ENCODE results near the gene USP15.

Gene USP15

GRCh38 chr12:62259993-62260732 is at the start of gene USP15:
USP15 (plus strand) TSS chr12:62260404; CDS start chr12:62260415, 11 bp downstream.
- peak within 1 kb of the TSS; percentile 97 for H3K27ac ChIP-seq (ENCODE audit: low read depth, low read length)
- peak within 1 kb of the TSS; percentile 82 to 98 (median 97) for H3K9ac ChIP-seq (ENCODE audit: low read length in 5 of 5)
- H3K4me3 ChIP-seq (ENCODE audit: low read depth in 1 of 5, low read length in 5 of 5), result peak within 1 kb of the TSS; percentile 94 to 98 (median 97)
- no peaks in the 10 kb centered on the region for H3K36me3 ChIP-seq (ENCODE audit: control insufficient read depth in 5 of 5, insufficient read depth in 5 of 5, low read length in 5 of 5)
- H3K27me3 ChIP-seq (ENCODE audit: control insufficient read depth in 5 of 5, insufficient read depth in 4 of 5, low read length in 5 of 5), result no peaks in the 10 kb centered on the region
- H3K4me1 ChIP-seq (ENCODE audit: control insufficient read depth in 5 of 5, insufficient read depth in 5 of 5, low read length in 5 of 5), result peaks cover 0 to 47% (median 36%) of the 10 kb centered on the region in 5 donors
- H3K9me3 ChIP-seq (ENCODE audit: control insufficient read depth in 5 of 5, low read length in 5 of 5), result no peaks in the 10 kb centered on the region

GRCh38 chr12:62210422-62210821 is 49.8 kb upstream of the USP15 start:
- H3K9me3 ChIP-seq (ENCODE audit: control insufficient read depth in 5 of 5, low read length in 5 of 5), result no peaks in the 10 kb centered on the region
- H3K27me3 ChIP-seq (ENCODE audit: control insufficient read depth in 5 of 5, insufficient read depth in 4 of 5, low read length in 5 of 5), result no peaks in the 10 kb centered on the region
- no peak overlapping the region for H3K9ac ChIP-seq (ENCODE audit: low read length in 5 of 5)
- H3K36me3 ChIP-seq (ENCODE audit: control insufficient read depth in 5 of 5, insufficient read depth in 5 of 5, low read length in 5 of 5), result no peaks in the 10 kb centered on the region
- H3K4me3 ChIP-seq (ENCODE audit: low read depth in 1 of 5, low read length in 5 of 5), result no peak overlapping the region
- H3K4me1 ChIP-seq (ENCODE audit: control insufficient read depth in 5 of 5, insufficient read depth in 5 of 5, low read length in 5 of 5), result peaks cover 0 to 6% (median 4%) of the 10 kb centered on the region in 5 donors
- H3K27ac ChIP-seq (ENCODE audit: low read depth, low read length), result no peak overlapping the region

DNA sequence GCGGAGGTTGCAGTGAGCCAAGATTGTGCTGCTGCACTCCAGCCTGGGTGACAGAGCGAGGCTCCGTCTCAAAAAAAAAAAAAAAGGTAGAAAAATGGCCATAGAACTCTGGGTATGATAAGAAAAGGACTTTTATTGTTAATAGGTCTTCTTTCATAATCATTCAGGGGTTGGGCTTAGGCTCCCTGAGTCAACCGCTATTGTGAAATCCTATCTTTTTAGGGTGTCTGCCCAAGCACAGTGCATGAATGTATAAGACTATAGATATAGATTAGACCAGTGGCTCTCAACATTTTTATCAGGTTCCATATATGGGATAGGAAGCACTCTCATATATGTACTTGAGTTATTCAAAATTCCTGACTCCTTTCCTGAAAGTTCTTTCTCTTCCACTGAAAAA is 48.7 kb upstream of the USP15 start:
- no peaks in the 10 kb centered on the region for H3K27me3 ChIP-seq (ENCODE audit: control insufficient read depth in 5 of 5, insufficient read depth in 4 of 5, low read length in 5 of 5)
- H3K4me1 ChIP-seq (ENCODE audit: control insufficient read depth in 5 of 5, insufficient read depth in 5 of 5, low read length in 5 of 5), result peaks cover 0 to 12% (median 8%) of the 10 kb centered on the region in 5 donors
- H3K9me3 ChIP-seq (ENCODE audit: control insufficient read depth in 5 of 5, low read length in 5 of 5), result no peaks in the 10 kb centered on the region
- H3K4me3 ChIP-seq (ENCODE audit: low read depth in 1 of 5, low read length in 5 of 5), result no peak overlapping the region
- H3K36me3 ChIP-seq (ENCODE audit: control insufficient read depth in 5 of 5, insufficient read depth in 5 of 5, low read length in 5 of 5), result no peaks in the 10 kb centered on the region
- H3K27ac ChIP-seq (ENCODE audit: low read depth, low read length), result no peak overlapping the region
- no peak overlapping the region for H3K9ac ChIP-seq (ENCODE audit: low read length in 5 of 5)

DNA sequence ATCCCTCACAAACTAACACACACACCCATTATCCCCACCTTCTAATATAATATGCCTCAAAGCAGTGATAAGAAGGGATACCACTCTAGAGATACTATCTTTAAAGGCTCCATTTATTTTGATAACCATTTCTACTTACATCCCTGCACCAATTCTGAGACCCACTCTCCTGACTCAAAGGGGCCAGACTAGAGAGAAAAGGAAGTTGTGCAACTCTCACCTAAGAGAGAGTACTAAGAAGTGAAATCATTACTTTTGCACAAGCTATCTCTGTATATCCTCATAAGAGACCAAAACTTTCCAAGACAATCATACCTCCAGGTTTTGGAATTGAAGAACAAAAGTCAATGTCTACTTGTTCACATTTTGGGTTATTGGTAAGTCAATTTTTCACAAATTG is 45.4 kb upstream of the USP15 start:
- no peak overlapping the region for H3K9ac ChIP-seq (ENCODE audit: low read length in 5 of 5)
- no peaks in the 10 kb centered on the region for H3K27me3 ChIP-seq (ENCODE audit: control insufficient read depth in 5 of 5, insufficient read depth in 4 of 5, low read length in 5 of 5)
- no peaks in the 10 kb centered on the region for H3K36me3 ChIP-seq (ENCODE audit: control insufficient read depth in 5 of 5, insufficient read depth in 5 of 5, low read length in 5 of 5)
- H3K4me1 ChIP-seq (ENCODE audit: control insufficient read depth in 5 of 5, insufficient read depth in 5 of 5, low read length in 5 of 5), result peaks cover 0 to 12% (median 8%) of the 10 kb centered on the region in 5 donors
- H3K4me3 ChIP-seq (ENCODE audit: low read depth in 1 of 5, low read length in 5 of 5), result no peak overlapping the region
- H3K9me3 ChIP-seq (ENCODE audit: control insufficient read depth in 5 of 5, low read length in 5 of 5), result no peaks in the 10 kb centered on the region
- H3K27ac ChIP-seq (ENCODE audit: low read depth, low read length), result no peak overlapping the region

DNA sequence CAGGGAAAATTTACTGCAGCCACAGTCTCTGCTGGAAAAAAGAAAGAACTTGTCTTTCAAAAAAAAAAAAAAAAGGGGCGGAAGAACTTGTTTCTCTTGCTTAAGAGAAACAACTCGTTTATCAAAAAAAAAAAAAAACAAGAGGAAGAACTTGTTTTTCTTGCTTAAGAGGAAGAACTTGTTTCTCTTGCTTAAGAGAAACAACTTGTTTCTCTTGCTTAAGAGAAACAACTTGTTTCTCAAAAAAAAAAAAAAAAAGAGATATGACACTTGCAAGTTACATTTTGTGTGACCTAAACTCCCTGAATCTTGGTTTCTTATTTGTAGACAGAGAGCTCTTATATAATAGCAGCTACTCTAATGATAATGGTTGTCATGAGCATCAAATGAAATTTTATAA is 44.7 kb upstream of the USP15 start:
- Histone ChIP-seq H3K4me3 (ENCODE audit: low read depth in 1 of 5, low read length in 5 of 5) (no peak overlapping the region), H3K9ac (ENCODE audit: low read length in 5 of 5) (no peak overlapping the region), H3K27ac (ENCODE audit: low read depth, low read length) (no peak overlapping the region), H3K9me3 (ENCODE audit: control insufficient read depth in 5 of 5, low read length in 5 of 5) (no peaks in the 10 kb centered on the region), H3K36me3 (ENCODE audit: control insufficient read depth in 5 of 5, insufficient read depth in 5 of 5, low read length in 5 of 5) (no peaks in the 10 kb centered on the region), H3K27me3 (ENCODE audit: control insufficient read depth in 5 of 5, insufficient read depth in 4 of 5, low read length in 5 of 5) (no peaks in the 10 kb centered on the region), H3K4me1 (ENCODE audit: control insufficient read depth in 5 of 5, insufficient read depth in 5 of 5, low read length in 5 of 5) (peaks cover 0 to 12% (median 8%) of the 10 kb centered on the region in 5 donors)

GRCh38 chr12:62217466-62218194 is 42.6 kb upstream of the USP15 start:
- Histone ChIP-seq H3K4me3 (ENCODE audit: low read depth in 1 of 5, low read length in 5 of 5) (no peak overlapping the region), H3K9ac (ENCODE audit: low read length in 5 of 5) (no peak overlapping the region), H3K4me1 (ENCODE audit: control insufficient read depth in 5 of 5, insufficient read depth in 5 of 5, low read length in 5 of 5) (peaks cover 0 to 12% (median 8%) of the 10 kb centered on the region in 5 donors), H3K9me3 (ENCODE audit: control insufficient read depth in 5 of 5, low read length in 5 of 5) (no peaks in the 10 kb centered on the region), H3K27ac (ENCODE audit: low read depth, low read length) (no peak overlapping the region), H3K27me3 (ENCODE audit: control insufficient read depth in 5 of 5, insufficient read depth in 4 of 5, low read length in 5 of 5) (no peaks in the 10 kb centered on the region), H3K36me3 (ENCODE audit: control insufficient read depth in 5 of 5, insufficient read depth in 5 of 5, low read length in 5 of 5) (no peaks in the 10 kb centered on the region)

DNA sequence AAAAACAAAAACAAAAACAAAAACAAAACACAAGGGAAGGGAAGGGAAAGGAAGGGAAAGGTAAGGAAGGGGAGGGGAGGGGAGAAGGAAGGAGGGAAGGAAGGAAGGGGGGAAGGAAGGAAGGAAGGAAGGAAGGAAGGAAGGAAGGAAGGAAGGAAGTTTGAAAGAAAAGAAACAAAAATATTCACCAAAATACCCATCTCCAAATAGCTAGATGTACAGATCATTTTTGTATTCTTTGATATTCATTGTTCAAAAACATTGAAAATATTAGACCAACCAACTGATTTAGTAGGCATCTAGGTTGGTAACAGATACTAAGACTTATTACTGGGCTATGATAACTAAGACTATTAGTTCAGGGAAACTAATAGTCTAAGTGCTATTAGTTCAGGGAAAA is 39.1 kb upstream of the USP15 start:
- Histone ChIP-seq H3K27ac (ENCODE audit: low read depth, low read length) (no peak overlapping the region), H3K4me3 (ENCODE audit: low read depth in 1 of 5, low read length in 5 of 5) (no peak overlapping the region), H3K4me1 (ENCODE audit: control insufficient read depth in 5 of 5, insufficient read depth in 5 of 5, low read length in 5 of 5) (peaks cover 0 to under 1% (median 0%) of the 10 kb centered on the region in 5 donors), H3K9me3 (ENCODE audit: control insufficient read depth in 5 of 5, low read length in 5 of 5) (no peaks in the 10 kb centered on the region), H3K36me3 (ENCODE audit: control insufficient read depth in 5 of 5, insufficient read depth in 5 of 5, low read length in 5 of 5) (no peaks in the 10 kb centered on the region), H3K27me3 (ENCODE audit: control insufficient read depth in 5 of 5, insufficient read depth in 4 of 5, low read length in 5 of 5) (no peaks in the 10 kb centered on the region), H3K9ac (ENCODE audit: low read length in 5 of 5) (no peak overlapping the region)

- Histone ChIP-seq H3K27me3 (ENCODE audit: control insufficient read depth in 5 of 5, insufficient read depth in 4 of 5, low read length in 5 of 5) (no peaks in the 10 kb centered on the region), H3K4me3 (ENCODE audit: low read depth in 1 of 5, low read length in 5 of 5) (no peak overlapping the region), H3K4me1 (ENCODE audit: control insufficient read depth in 5 of 5, insufficient read depth in 5 of 5, low read length in 5 of 5) (no peaks in the 10 kb centered on the region), H3K9me3 (ENCODE audit: control insufficient read depth in 5 of 5, low read length in 5 of 5) (no peaks in the 10 kb centered on the region), H3K27ac (ENCODE audit: low read depth, low read length) (no peak overlapping the region), H3K36me3 (ENCODE audit: control insufficient read depth in 5 of 5, insufficient read depth in 5 of 5, low read length in 5 of 5) (no peaks in the 10 kb centered on the region), H3K9ac (ENCODE audit: low read length in 5 of 5) (no peak overlapping the region)
Measured at GRCh38 chr12:62224601-62225000, 35.6 kb upstream of the USP15 start.

DNA sequence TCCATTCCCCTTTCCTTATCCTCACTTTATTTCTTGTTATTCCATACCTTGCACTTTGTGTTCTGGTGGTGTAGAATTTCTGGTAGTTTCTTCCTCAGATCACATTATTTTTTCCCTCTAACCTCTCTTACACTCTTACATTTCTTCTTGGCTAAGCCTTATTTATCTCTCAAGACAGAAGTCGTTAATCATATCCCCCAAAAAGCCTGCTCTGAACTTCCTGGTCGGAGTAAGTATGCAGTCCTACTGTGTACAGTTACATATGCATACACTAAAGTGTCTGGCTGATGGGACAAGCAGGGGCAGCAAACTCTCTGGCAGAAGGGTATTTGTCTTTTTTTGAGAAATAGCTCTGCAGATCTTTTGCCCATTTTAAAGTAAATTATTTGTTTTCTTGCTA is 33.1 kb upstream of the USP15 start:
- Histone ChIP-seq H3K27ac (ENCODE audit: low read depth, low read length) (no peak overlapping the region), H3K9ac (ENCODE audit: low read length in 5 of 5) (no peak overlapping the region), H3K36me3 (ENCODE audit: control insufficient read depth in 5 of 5, insufficient read depth in 5 of 5, low read length in 5 of 5) (no peaks in the 10 kb centered on the region), H3K4me3 (ENCODE audit: low read depth in 1 of 5, low read length in 5 of 5) (no peak overlapping the region), H3K27me3 (ENCODE audit: control insufficient read depth in 5 of 5, insufficient read depth in 4 of 5, low read length in 5 of 5) (no peaks in the 10 kb centered on the region), H3K9me3 (ENCODE audit: control insufficient read depth in 5 of 5, low read length in 5 of 5) (no peaks in the 10 kb centered on the region), H3K4me1 (ENCODE audit: control insufficient read depth in 5 of 5, insufficient read depth in 5 of 5, low read length in 5 of 5) (no peaks in the 10 kb centered on the region)

DNA sequence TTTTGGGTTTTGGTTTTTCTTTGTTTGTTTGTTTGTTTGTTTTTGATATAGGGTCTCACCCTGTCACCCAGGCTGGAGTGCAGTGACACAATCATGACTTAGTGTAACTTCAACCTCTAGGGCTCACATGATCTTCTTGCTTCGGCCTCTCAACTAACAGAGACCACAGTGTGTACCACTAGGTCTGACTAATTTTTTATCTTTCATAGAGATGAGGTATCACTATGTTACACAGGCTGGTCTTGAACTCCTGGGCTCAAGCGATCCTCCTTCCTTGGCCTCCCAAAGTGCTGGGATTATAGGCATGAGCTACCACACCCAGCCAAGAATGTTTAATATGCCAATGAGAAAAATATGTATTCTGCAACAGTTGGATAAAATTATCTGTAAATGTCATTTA is 29.6 kb upstream of the USP15 start:
- Histone ChIP-seq H3K9ac (ENCODE audit: low read length in 5 of 5) (no peak overlapping the region), H3K27ac (ENCODE audit: low read depth, low read length) (no peak overlapping the region), H3K4me3 (ENCODE audit: low read depth in 1 of 5, low read length in 5 of 5) (no peak overlapping the region), H3K36me3 (ENCODE audit: control insufficient read depth in 5 of 5, insufficient read depth in 5 of 5, low read length in 5 of 5) (no peaks in the 10 kb centered on the region), H3K9me3 (ENCODE audit: control insufficient read depth in 5 of 5, low read length in 5 of 5) (no peaks in the 10 kb centered on the region), H3K27me3 (ENCODE audit: control insufficient read depth in 5 of 5, insufficient read depth in 4 of 5, low read length in 5 of 5) (no peaks in the 10 kb centered on the region), H3K4me1 (ENCODE audit: control insufficient read depth in 5 of 5, insufficient read depth in 5 of 5, low read length in 5 of 5) (no peaks in the 10 kb centered on the region)

All from subcutaneous abdominal adipose tissue (tissue), 5 donors.